Suppressor macrophage (primary cell): ENCODE measurements around the gene GCGR.
"Not testable (repeated sequence)": the region's sequence is repeated elsewhere in the genome, so short reads cannot be mapped to it uniquely, and the experiment has no call there.

ENCODE experiments used
- DNase-seq, 4 experiments: peaks; one replicate each; pipeline ENCODE4 v3.0.0-alpha.2; 2020 to 2022

The GCGR gene

GRCh38 chr17:81832608-81833159 is 28.7 kb downstream of the GCGR start:
- peak; percentile 37 to 71 (median 54) for DNase-seq

- peak; percentile 98 to 100 (median 98) for DNase-seq
These were observed 29.4 kb downstream of the GCGR start, which contains the start of gene MCRIP1 for GRCh38 chr17:81833160-81833920. MCRIP1 (minus strand) TSS chr17:81833291; CDS start chr17:81824506, 8,785 bp downstream.

- no peak for DNase-seq
These were observed 30.2 kb downstream of the GCGR start for GRCh38 chr17:81833921-81834830.

GRCh38 chr17:81834831-81835267 is 30.9 kb downstream of the GCGR start, which contains the start of gene PPP1R27:
PPP1R27 (minus strand) TSS chr17:81835050; CDS start chr17:81834953, 97 bp downstream.
- DNase-seq: no peak

- peak; percentile 73 to 89 (median 79) for DNase-seq
These were observed 33.7 kb downstream of the GCGR start for GRCh38 chr17:81837641-81838040.

- no peak for DNase-seq
These were observed 34.9 kb downstream of the GCGR start for GRCh38 chr17:81838753-81839255.

- no peak for DNase-seq
These were observed 35.4 kb downstream of the GCGR start for GRCh38 chr17:81839301-81839700.

GRCh38 chr17:81840059-81840458 is 36.1 kb downstream of the GCGR start:
- DNase-seq: not testable (repeated sequence)

GRCh38 chr17:81840826-81841778 is 37.2 kb downstream of the GCGR start:
- peak; percentile 33 to 61 (median 38) for DNase-seq

- DNase-seq: no peak
These were observed 37.9 kb downstream of the GCGR start for GRCh38 chr17:81841866-81842265.

- DNase-seq: no peak
These were observed 38.4 kb downstream of the GCGR start for GRCh38 chr17:81842378-81842724.

- DNase-seq: no peak
These were observed 39.0 kb downstream of the GCGR start for GRCh38 chr17:81842725-81843504.

- DNase-seq: no peak
These were observed 39.9 kb downstream of the GCGR start for GRCh38 chr17:81843713-81844326.

GRCh38 chr17:81844327-81844851 is 40.4 kb downstream of the GCGR start:
- DNase-seq: no peak

GRCh38 chr17:81844887-81845286 is 40.9 kb downstream of the GCGR start:
- no peak for DNase-seq

- no peak for DNase-seq
These were observed 41.4 kb downstream of the GCGR start for GRCh38 chr17:81845361-81845760.

- no peak for DNase-seq
These were observed 42.2 kb downstream of the GCGR start for GRCh38 chr17:81845881-81846742.

- no peak for DNase-seq
These were observed 43.1 kb downstream of the GCGR start for GRCh38 chr17:81846743-81847689.
